ENCODE measurements around the gene CATSPERZ.

DNA sequence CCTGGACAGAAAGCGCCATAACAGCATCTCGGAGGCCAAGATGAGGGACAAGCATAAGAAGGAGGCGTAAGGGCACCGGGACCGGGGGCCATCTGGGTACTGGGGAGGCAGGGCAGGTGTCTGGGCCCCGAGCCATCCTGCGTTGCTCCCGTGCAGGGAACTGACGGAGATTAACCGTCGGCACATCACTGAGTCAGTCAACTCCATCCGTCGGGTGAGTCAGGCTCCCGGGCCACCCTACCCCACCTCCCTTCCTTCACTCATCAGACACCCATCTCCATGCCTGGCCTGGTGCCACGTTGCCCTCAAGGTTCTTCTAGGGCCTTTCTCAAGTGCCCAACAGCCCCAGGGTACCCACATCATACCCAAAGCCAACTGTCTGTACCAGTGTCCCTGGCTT is 33.8 kb upstream of the CATSPERZ start:
- TF ChIP-seq CTCF (IDR thresholded peaks at IDR 0.05) (no peak), POLR2A (IDR thresholded peaks at IDR 0.05) (no peak)

Measured in lower leg skin (tissue), 3 donors.